Astrocyte (in vitro differentiated cells and primary cell): ENCODE measurements around the gene MRRF. TPM values are rescaled to one million over a fixed set of nuclear protein-coding genes. Genes with fewer than 3 reads are reported as not detected.
A peak's percentile ranks its signal among the peaks of the same experiment; 100 is the strongest.

Experiments
- DNase-seq: peaks from one replicate; pipeline ENCODE4 v3.0.0-alpha.2; 2010; ENCODE audit warnings: low read depth
- FAIRE-seq: peaks from 2 replicates; lab custom pipeline; 2011; peaks lifted over from hg19 to GRCh38; lab: Jason Lieb, UNC
- H2AFZ ChIP-seq: 2 replicates; pipeline ENCODE4 v1.6.0; 2012; ENCODE audit warnings: low read depth, low read length, inconsistent platforms
- H3K27ac ChIP-seq: 2 replicates; pipeline ENCODE4 v1.5.1; 2011; ENCODE audit warnings: low read depth, low read length, inconsistent platforms
- H3K27me3 ChIP-seq: 2 replicates; pipeline ENCODE4 v1.6.0; 2011; ENCODE audit warnings: low read length, inconsistent platforms; ENCODE audit not compliant: insufficient read depth
- H3K36me3 ChIP-seq: 2 replicates; pipeline ENCODE4 v1.5.1; 2011; ENCODE audit warnings: low read length, inconsistent platforms; ENCODE audit not compliant: insufficient read depth
- H3K4me1 ChIP-seq: 2 replicates; pipeline ENCODE4 v1.5.1; 2011; ENCODE audit warnings: low read length, inconsistent platforms; ENCODE audit not compliant: insufficient read depth
- H3K4me2 ChIP-seq: 2 replicates; pipeline ENCODE4 v1.6.0; 2012; ENCODE audit warnings: low read length, inconsistent platforms
- H3K4me3 ChIP-seq: 2 replicates; pipeline ENCODE4 v1.5.1; 2011; ENCODE audit warnings: low read depth, mild to moderate bottlenecking, low read length, inconsistent platforms; ENCODE audit not compliant: insufficient read depth
- H3K79me2 ChIP-seq: 2 replicates; pipeline ENCODE4 v1.6.0; 2012; ENCODE audit warnings: mild to moderate bottlenecking, low read length, inconsistent platforms; ENCODE audit not compliant: insufficient read depth
- H3K9ac ChIP-seq: 2 replicates; pipeline ENCODE4 v1.6.0; 2012; ENCODE audit warnings: mild to moderate bottlenecking, low read length, inconsistent platforms
- H3K9me3 ChIP-seq: 2 replicates; pipeline ENCODE4 v1.5.1; 2012; ENCODE audit warnings: low read depth, mild to moderate bottlenecking, low read length, inconsistent platforms; ENCODE audit not compliant: insufficient read depth
- H4K20me1 ChIP-seq: 2 replicates; pipeline ENCODE4 v1.6.0; 2012; ENCODE audit warnings: low read length, inconsistent platforms; ENCODE audit not compliant: insufficient read depth
- H3K27ac Mint-ChIP-seq: one replicate; pipeline ENCODE4 v1.8.0; 2021; ENCODE audit warnings: mild to moderate bottlenecking, mixed read lengths; ENCODE audit not compliant: unreplicated experiment
- H3K27me3 Mint-ChIP-seq: one replicate; pipeline ENCODE4 v1.8.0; 2021; ENCODE audit warnings: low read depth, mixed read lengths; ENCODE audit not compliant: unreplicated experiment
- H3K36me3 Mint-ChIP-seq: one replicate; pipeline ENCODE4 v1.8.0; 2021; ENCODE audit warnings: low read depth, mixed read lengths; ENCODE audit not compliant: unreplicated experiment
- H3K4me1 Mint-ChIP-seq: one replicate; pipeline ENCODE4 v1.8.0; 2021; ENCODE audit warnings: low read depth, mixed read lengths; ENCODE audit not compliant: unreplicated experiment
- H3K4me3 Mint-ChIP-seq: one replicate; pipeline ENCODE4 v1.8.0; 2021; ENCODE audit warnings: mild to moderate bottlenecking, moderate library complexity, mixed read lengths; ENCODE audit not compliant: unreplicated experiment
- H3K9me3 Mint-ChIP-seq: one replicate; pipeline ENCODE4 v1.8.0; 2021; ENCODE audit warnings: mild to moderate bottlenecking, mixed read lengths; ENCODE audit not compliant: unreplicated experiment
- EZH2 ChIP-seq: IDR thresholded peaks from 2 replicates; pipeline ENCODE4 v1.6.1; 2012; ENCODE audit warnings: mild to moderate bottlenecking, low read length, inconsistent platforms; ENCODE audit not compliant: insufficient read depth
- total RNA-seq: library from RNA; stranded (reverse); gene quantifications from 2 replicates; pipeline ENCODE4 v1.2.1, GENCODE V29; 2021
- TF ChIP-seq, protein P1 (sequence below): IDR thresholded peaks from 2 replicates; pipeline ENCODE4 v1.5.1; 2011; ENCODE audit warnings: low read depth, mild to moderate bottlenecking, inconsistent platforms, low read length, moderate library complexity; ENCODE audit not compliant: insufficient read depth

Gene MRRF
- total RNA-seq, 1 donor from 2014 or later, result 24.0 TPM

- H3K4me3 Mint-ChIP-seq, result no peak overlapping the region
- H3K4me2 ChIP-seq, result peak overlapping the region; percentile 14
- peaks cover 8% of the 10 kb centered on the region for H3K36me3 Mint-ChIP-seq
- H3K4me1 ChIP-seq, result peaks cover 5% of the 10 kb centered on the region
- peaks cover 6% of the 10 kb centered on the region for H3K4me1 Mint-ChIP-seq
- no peaks in the 10 kb centered on the region for H3K36me3 ChIP-seq
- H3K27ac Mint-ChIP-seq, result peak overlapping the region; percentile 41
- H4K20me1 ChIP-seq, result no peaks in the 10 kb centered on the region
- FAIRE-seq, result no peak
- H3K9me3 ChIP-seq, result no peaks in the 10 kb centered on the region
- H2AFZ ChIP-seq, result no peak overlapping the region
- TF ChIP-seq, protein P1, sequence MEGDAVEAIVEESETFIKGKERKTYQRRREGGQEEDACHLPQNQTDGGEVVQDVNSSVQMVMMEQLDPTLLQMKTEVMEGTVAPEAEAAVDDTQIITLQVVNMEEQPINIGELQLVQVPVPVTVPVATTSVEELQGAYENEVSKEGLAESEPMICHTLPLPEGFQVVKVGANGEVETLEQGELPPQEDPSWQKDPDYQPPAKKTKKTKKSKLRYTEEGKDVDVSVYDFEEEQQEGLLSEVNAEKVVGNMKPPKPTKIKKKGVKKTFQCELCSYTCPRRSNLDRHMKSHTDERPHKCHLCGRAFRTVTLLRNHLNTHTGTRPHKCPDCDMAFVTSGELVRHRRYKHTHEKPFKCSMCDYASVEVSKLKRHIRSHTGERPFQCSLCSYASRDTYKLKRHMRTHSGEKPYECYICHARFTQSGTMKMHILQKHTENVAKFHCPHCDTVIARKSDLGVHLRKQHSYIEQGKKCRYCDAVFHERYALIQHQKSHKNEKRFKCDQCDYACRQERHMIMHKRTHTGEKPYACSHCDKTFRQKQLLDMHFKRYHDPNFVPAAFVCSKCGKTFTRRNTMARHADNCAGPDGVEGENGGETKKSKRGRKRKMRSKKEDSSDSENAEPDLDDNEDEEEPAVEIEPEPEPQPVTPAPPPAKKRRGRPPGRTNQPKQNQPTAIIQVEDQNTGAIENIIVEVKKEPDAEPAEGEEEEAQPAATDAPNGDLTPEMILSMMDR, result no peak
- no peak for TF ChIP-seq EZH2
- no peak for DNase-seq
- no peaks in the 10 kb centered on the region for H3K9me3 Mint-ChIP-seq
- H3K27me3 Mint-ChIP-seq, result peaks cover 15% of the 10 kb centered on the region
- peaks cover 4% of the 10 kb centered on the region for H3K27me3 ChIP-seq
- H3K79me2 ChIP-seq, result no peaks in the 10 kb centered on the region
- no peak overlapping the region for H3K9ac ChIP-seq
- H3K27ac ChIP-seq, result no peak overlapping the region
- H3K4me3 ChIP-seq, result no peak overlapping the region
These were observed 66.8 kb downstream of the MRRF start for GRCh38 chr9:122331523-122331927.

DNA sequence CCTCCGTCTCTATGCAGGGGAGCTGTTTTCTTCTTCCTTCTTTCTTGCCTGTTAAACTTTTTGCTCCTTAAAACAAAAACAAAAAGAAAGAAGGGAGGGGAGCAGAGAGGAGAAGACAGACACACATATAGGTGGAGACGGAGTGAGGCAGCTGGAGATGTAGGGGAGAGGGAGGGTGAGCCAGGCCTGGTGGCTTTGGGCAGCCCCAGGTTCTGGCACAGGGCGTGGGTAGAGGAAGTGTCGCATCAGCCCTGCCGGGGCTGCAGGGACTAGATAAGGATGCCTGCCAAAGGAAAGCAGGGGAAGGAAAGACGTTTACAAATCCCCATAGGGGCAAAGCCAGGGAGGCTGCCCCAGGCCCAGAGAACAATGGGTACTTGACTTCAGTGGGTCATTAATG, 67.4 kb downstream of the MRRF start:
- H3K36me3 Mint-ChIP-seq, result peaks cover 4% of the 10 kb centered on the region
- H3K4me3 ChIP-seq, result no peak overlapping the region
- TF ChIP-seq, protein P1, result no peak
- no peak for TF ChIP-seq EZH2
- H4K20me1 ChIP-seq, result no peaks in the 10 kb centered on the region
- no peaks in the 10 kb centered on the region for H3K79me2 ChIP-seq
- peak overlapping the region; percentile 14 for H3K4me2 ChIP-seq
- no peak overlapping the region for H2AFZ ChIP-seq
- no peak overlapping the region for H3K27ac ChIP-seq
- peaks cover 17% of the 10 kb centered on the region for H3K27me3 Mint-ChIP-seq
- H3K27ac Mint-ChIP-seq, result no peak overlapping the region
- H3K4me3 Mint-ChIP-seq, result no peak overlapping the region
- H3K9me3 ChIP-seq, result no peaks in the 10 kb centered on the region
- peaks cover 6% of the 10 kb centered on the region for H3K4me1 Mint-ChIP-seq
- no peaks in the 10 kb centered on the region for H3K36me3 ChIP-seq
- FAIRE-seq, result no peak
- H3K4me1 ChIP-seq, result peaks cover 5% of the 10 kb centered on the region
- peaks cover 6% of the 10 kb centered on the region for H3K27me3 ChIP-seq
- H3K9ac ChIP-seq, result no peak overlapping the region
- H3K9me3 Mint-ChIP-seq, result no peaks in the 10 kb centered on the region
- no peak for DNase-seq

GRCh38 chr9:122332644-122333043, 68.0 kb downstream of the MRRF start:
- DNase-seq (no peak), FAIRE-seq (no peak)
- H3K36me3 ChIP-seq, result no peaks in the 10 kb centered on the region
- Mint-ChIP-seq H3K4me3 (no peak overlapping the region), H3K9me3 (no peaks in the 10 kb centered on the region), H3K4me1 (peaks cover 6% of the 10 kb centered on the region), H3K27me3 (peaks cover 23% of the 10 kb centered on the region), H3K36me3 (peaks cover 4% of the 10 kb centered on the region), H3K27ac (no peak overlapping the region)
- H3K27me3 ChIP-seq, result peaks cover 11% of the 10 kb centered on the region
- no peak overlapping the region for H3K27ac ChIP-seq
- H3K4me1 ChIP-seq, result peaks cover 5% of the 10 kb centered on the region
- no peaks in the 10 kb centered on the region for H3K9me3 ChIP-seq
- no peak for TF ChIP-seq EZH2
- TF ChIP-seq, protein P1, result no peak
- no peak overlapping the region for H3K9ac ChIP-seq
- H4K20me1 ChIP-seq, result no peaks in the 10 kb centered on the region
- H3K4me2 ChIP-seq, result no peak overlapping the region
- H3K4me3 ChIP-seq, result no peak overlapping the region
- no peak overlapping the region for H2AFZ ChIP-seq
- no peaks in the 10 kb centered on the region for H3K79me2 ChIP-seq
